ENCODE measurements around the gene ZSWIM4.

- no peak for TF ChIP-seq POLR2AphosphoS5 (IDR thresholded peaks at IDR 0.05)
- TF ChIP-seq CTCF (IDR thresholded peaks at IDR 0.05) = no peak
- no peak for TF ChIP-seq POLR2A (IDR thresholded peaks at IDR 0.05)
- TF ChIP-seq EP300 (IDR thresholded peaks at IDR 0.05) = no peak
These were observed 36.6 kb downstream of the ZSWIM4 start for GRCh38 chr19:13831537-13832467.
